ENCODE measurements around the gene FLRT3.

Gene FLRT3

DNA sequence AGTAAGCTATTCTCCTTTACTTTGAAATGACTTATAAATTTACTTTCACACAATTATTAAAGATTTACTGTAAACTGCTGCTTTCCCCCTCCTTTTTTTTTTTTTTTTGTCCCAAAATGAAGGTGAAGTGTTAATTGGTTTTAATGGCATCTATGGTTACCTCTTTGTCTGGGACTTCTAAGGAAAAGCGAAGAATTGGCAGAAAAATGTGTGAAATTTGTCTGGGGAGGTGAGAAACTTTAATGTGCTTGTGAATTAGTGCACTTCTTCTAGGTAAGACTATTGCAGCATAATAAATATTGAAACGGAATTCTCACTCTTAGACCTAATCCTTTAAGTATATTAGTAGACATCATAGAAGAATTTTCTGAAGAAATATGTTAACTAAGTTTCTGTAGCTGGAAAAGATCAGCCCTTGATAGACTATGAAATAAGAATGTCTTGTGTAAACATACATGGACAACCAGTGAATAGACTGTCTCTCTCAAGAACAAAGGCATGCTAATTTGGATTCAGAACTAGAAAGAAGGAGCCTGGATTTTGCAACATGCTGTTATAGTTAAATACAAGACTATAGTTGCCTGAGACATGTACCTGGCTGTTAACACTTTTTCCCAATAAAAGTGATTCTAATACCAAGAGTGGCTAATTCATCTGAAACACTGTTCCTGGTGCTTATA is 23.9 kb downstream of the FLRT3 start:
- no peak for DNase-seq

DNA sequence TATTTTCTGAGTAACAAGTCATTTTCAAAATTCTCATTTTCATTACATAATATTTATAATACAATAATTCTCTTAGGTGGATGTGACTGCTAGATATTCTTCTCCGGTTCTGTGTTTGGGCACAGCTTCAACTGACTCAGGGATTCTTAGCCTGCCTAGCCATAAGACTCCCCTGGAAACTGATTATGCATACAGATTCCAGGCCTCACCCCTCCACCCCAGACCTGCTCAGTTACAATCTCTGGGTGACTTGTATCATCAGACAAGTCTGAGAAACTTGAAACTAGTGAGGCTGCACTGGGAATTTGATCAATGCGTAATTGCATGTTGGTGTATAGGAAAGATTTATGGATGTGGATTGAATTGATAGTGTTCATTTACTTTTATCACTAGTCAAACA is 25.4 kb downstream of the FLRT3 start:
- no peak for DNase-seq

DNA sequence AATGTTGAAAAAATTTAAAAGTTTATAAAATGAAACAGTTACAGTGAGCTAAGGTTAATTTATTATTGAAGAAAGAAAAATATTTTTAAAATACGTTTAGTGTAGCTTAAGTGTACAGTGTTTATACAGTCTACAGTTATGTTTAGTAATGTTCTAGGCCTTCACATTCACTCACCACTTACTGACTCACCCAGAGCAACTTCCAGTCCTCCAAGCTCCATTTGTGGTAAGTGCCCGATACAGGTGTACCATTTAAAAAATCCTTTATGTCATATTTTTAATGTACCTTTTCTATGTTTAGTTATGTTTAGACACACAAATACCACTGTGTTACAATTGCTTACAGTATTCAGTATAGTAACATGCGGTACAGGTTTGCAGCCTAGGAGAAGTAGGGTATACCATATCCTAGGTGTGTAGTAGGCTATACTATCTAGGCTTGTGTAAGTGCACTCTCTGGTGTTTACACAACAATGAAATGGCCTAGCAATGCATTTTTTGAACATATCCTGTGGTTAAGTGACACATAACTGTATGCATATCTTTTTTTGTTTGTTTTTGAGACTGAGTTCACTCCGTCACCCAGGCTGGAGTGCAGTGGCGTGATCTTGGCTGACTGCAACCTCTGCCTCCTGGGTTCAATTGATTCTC is 26.3 kb downstream of the FLRT3 start:
- no peak for DNase-seq

DNA sequence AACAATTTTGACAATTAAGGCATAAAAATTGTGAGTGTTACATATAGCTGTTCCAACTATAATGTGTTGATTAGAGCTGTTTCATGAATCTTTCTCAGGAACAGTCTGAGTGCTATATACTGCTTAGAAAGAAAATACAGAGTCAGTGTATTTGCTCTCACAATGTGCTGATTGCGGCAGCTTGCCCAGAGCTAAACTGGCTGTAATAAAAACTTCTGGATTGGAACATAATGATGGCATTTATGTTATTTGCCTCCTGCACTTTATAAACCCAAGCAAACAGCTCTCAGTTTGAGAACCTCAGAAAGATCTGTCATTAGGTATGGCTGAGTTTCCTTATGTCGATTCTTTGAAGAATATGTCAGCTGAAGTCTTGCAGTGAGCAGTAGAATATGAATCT is 29.5 kb downstream of the FLRT3 start:
- DNase-seq: no peak

DNA sequence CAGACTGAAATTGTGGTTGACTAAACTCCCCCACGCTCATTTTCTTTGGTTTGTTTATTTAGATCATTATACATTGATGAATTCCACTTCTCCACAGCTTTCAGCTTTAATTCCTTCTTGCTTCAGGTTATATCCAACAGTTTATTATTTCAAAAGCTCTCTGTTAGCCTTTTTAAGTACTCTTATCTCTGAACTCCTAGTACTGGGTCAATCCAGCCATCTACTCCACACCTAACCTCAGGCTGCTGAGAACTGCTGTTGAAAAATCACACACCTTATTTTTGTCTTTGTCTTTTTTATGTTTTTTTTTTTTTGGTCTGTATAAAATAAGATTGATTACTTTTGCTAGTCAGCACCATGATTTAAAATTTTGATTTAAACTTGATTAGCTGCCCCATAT is 32.9 kb downstream of the FLRT3 start:
- no peak for DNase-seq

DNA sequence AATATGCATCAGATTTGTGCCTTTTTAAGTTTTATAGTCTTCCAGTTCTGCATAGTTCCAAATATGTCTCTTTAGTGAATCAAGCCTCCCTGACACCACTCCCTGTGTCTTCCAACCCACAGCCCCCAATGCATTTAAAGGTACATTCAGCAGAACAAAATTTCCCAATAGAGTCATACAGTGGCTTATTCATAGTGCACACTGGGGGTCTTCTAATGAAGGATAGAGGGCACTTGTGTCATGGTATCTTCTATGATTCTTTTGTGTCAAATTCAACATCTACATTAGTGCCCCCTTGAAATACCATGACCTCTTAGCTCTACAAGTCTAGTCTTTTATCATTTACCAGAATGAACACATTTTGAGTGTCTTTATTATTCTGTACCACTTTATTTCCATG is 33.8 kb downstream of the FLRT3 start:
- DNase-seq: no peak

DNA sequence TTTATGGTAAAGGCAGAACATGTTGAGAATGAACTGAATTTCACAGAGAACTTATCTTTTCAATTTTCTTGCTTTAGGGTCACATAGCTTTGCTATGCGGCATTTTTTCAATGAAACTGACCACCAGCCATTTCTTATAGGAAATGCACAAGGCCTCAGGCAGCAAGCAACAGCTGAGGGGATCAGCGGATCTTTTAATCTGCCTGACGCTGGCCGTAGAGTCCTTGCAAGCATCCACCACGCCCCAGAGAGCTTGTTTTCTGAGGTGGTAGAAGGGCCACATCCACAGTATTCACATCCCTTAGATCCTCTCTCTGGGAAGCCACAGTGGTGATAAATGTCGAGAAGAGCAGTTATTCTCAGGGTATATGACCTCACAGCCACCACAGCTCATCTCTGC is 34.3 kb downstream of the FLRT3 start:
- DNase-seq: no peak

DNA sequence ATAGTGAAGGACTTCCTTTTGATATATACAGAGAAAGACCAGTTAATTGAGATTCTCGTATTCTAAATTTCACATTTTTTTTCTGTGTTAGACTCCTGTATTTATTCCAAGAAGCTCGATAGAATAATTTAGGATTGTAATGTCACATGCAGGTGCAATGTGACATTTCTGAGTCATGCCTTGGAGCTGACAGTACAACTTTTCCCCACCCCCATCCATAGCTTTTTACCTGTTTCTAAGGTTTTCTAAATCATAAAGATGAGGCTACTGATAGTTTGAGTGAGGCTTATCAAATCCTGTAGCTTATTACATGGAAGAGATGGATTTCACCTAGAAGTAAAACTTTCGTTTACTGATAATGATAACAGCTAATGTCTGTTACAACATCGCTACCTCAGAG is 37.6 kb downstream of the FLRT3 start:
- no peak for DNase-seq

DNA sequence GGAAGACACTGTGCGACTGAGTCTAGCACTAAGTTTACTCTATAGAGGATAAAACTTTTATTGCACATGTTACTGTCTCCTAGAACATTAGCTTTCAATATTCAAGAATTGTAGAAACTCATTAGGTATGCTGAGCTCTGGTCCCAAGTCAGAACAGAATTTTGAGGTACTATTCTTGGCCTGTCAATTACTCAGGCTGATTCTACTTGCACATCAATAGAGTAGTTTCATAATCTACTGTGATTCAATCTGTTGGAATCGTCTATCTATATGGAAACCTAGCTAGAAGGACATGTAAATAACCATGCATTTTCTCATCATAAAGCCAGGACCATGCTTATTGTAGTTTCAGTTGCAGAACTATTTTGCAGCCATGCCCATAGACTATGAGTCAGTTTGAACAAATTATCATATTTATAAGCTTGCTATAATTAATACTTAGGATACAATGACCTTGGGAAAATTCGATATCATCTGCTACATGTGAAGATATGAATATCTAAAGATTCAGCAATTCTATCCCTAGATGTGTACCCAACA is 41.6 kb downstream of the FLRT3 start:
- DNase-seq: no peak

DNA sequence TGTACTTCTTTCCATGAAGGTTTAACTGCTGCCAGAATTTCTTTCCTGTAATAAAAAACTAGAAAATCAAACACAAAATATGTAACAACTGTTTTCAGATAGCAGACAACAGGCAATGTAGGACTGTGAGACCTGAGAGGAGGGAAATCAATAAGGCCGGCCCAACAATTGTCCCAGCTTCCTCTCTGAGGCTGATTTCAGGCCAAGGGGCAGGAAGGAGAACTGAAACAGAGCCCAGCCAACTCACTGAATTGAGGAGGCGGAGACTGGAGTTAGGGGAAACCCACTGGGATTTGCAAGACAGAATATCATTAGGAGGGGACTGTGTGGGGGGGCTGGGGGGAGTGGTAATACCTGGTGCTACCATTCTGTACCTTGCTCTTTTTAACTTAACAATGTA is 42.2 kb downstream of the FLRT3 start:
- no peak for DNase-seq

DNA sequence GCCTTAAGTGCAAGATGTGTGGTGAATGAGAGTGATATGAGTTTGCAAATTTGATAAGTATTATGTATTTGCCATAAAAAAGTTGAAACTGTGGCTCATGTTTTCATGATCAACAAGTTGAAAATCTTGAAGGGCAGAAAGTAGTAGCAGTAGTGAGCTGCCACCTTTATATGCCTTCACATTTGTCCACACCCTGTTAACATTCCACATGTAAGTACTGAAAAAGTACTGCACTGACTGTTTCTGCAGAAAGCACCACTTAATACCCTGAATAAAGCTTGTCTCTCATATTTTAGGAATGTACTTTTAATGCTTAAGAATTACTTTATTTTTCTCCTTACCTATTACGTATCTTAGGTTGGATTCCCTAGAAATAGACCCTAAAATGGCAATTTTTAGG is 45.9 kb downstream of the FLRT3 start:
- DNase-seq: no peak

DNA sequence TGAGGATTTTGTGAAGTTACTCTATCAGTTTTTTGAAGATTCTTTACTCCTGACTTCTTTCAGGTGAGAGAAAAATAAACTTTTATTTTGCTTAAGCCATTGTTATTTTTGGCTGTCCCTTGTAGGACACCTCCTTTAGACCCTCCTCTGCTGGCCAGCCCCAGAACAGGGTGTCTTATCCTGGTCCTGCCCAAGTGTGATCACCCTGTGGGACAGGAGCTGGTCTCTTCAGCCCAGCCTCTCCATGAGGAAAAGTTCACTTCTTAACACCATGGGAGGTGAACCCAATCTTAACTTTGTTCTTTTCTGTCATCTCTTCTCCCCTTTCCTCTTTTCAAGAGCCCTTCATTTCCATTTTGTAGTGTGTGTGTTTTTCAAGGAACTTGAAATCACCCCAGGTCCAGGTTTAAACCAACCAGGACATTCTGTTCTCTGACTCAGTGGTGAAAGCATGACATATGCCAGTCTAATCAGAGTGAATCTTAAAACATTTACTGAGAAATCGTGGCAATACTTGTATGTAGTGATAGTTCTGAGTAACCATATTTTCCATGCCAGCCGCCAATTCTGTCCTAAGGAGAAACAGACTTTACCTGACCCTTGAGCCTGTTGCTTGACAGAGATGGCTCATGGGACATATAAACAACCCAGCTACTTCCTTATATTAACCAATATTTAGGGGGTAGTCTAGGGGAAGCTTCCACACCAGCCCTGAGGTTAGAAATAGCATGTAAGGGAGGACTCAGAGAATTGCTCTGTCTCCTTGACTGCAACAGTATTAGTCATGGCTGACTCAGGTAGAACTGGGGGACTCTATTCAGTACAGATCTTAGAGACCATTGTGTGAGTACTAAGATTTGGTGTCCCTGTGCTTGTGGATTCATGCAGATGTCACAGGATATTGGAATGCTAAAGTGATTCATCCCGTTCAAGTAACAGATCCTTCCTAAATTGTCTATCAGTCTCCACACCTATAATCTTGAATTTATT is 48.8 kb downstream of the FLRT3 start:
- DNase-seq: no peak

DNA sequence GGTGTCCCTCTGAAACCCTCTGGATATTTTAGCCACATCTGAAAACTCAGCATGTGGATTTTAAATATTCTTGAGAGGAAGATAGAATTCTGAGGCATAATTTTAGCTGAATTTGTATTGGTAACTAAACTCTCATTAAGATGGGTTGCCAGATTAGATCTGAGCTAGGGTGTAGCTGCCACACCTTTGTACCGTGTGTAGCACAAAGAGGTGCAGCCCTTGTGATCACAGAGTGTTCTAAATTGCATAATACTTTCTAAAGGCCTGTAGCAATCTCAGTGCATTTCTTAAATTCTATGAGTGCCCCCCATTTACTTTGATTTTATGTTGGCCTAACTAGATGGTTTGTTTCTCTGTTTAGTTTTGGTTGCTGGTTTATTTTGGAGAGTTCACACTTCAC is 53.0 kb downstream of the FLRT3 start:
- DNase-seq: no peak

DNA sequence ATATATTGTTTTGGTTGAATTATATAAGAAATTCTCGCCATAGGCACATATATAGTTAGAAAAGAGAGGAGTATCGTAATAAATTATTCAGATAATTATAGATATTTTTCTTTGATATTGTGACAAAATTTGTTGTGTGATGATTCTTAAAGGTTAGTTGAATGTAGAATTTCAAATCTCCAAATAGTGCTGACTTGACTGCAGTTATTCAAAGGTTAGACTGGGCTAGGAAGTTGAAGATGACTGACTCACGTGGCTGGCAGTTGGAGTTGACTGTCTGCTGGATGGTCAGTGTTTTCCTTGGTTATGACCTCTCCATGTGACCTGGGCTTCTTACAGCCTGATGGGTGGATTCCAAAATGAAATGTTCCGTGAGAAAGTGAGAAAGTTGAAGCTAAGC is 55.3 kb downstream of the FLRT3 start:
- no peak for DNase-seq
